ENCODE data around the gene ZNF496.
"Not testable (repeated sequence)": the region's sequence is repeated elsewhere in the genome, so short reads cannot be mapped to it uniquely, and the experiment has no call there.

DNA sequence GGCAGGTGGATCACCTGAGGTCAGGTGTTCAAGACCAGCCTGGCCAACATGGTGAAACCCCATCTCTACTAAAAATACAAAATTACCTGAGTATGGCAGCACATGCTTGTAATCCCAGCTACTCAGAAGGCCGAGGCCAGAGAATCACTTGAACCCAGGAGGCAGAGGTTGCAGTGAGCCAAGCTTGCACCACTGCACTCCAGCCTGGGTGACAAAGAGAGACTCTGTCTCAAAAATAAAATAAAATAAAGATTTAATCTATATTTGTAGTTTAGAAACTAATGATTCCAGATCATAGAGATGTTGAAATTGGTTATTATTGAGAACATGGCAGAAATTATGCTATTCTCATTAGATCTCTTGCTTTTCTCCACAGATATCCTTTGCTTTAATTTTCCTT lies 75.9 kb downstream of the ZNF496 start, which contains the start of gene VN1R5:
- not testable (repeated sequence) for TF ChIP-seq POLR2A (IDR thresholded peaks at IDR 0.05); POLR2AphosphoS5 (IDR thresholded peaks at IDR 0.05; ENCODE audit: insufficient read depth in 1 of 2, low read depth in 1 of 2)
- TF ChIP-seq, protein P1, sequence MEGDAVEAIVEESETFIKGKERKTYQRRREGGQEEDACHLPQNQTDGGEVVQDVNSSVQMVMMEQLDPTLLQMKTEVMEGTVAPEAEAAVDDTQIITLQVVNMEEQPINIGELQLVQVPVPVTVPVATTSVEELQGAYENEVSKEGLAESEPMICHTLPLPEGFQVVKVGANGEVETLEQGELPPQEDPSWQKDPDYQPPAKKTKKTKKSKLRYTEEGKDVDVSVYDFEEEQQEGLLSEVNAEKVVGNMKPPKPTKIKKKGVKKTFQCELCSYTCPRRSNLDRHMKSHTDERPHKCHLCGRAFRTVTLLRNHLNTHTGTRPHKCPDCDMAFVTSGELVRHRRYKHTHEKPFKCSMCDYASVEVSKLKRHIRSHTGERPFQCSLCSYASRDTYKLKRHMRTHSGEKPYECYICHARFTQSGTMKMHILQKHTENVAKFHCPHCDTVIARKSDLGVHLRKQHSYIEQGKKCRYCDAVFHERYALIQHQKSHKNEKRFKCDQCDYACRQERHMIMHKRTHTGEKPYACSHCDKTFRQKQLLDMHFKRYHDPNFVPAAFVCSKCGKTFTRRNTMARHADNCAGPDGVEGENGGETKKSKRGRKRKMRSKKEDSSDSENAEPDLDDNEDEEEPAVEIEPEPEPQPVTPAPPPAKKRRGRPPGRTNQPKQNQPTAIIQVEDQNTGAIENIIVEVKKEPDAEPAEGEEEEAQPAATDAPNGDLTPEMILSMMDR (IDR thresholded peaks at IDR 0.05), result not testable (repeated sequence)
